ENCODE data around the gene ATM. TPM values are rescaled to one million over a fixed set of nuclear protein-coding genes. Genes with fewer than 3 reads are reported as not detected.
"Not testable (repeated sequence)": the region's sequence is repeated elsewhere in the genome, so short reads cannot be mapped to it uniquely, and the experiment has no call there.

Gene ATM
- total RNA-seq, 1 donor = 94.4 TPM

DNA sequence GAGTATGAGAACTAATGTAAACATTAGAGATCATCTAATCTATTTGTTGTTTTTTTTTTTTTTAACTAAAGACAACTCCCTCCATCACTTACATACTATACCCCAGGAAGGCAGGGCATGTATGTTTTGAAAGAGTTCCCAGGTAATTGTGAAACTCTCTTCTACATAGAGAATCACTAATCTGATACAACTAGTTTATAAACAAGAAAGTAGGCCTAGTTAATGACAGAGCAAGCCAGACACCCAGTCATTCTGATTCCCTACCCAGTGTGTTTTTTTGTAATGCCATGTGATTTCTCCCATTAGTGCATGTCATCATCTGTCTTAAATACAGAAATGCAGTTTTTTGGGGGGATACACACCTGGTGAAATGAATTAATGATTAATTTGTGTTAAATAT, 123.6 kb downstream of the ATM start:
- DNase-seq (ENCODE audit: low read depth) = no peak
- no peak overlapping the region for H3K4me3 ChIP-seq (ENCODE audit: low read depth, low read length)
- TF ChIP-seq, protein P1, sequence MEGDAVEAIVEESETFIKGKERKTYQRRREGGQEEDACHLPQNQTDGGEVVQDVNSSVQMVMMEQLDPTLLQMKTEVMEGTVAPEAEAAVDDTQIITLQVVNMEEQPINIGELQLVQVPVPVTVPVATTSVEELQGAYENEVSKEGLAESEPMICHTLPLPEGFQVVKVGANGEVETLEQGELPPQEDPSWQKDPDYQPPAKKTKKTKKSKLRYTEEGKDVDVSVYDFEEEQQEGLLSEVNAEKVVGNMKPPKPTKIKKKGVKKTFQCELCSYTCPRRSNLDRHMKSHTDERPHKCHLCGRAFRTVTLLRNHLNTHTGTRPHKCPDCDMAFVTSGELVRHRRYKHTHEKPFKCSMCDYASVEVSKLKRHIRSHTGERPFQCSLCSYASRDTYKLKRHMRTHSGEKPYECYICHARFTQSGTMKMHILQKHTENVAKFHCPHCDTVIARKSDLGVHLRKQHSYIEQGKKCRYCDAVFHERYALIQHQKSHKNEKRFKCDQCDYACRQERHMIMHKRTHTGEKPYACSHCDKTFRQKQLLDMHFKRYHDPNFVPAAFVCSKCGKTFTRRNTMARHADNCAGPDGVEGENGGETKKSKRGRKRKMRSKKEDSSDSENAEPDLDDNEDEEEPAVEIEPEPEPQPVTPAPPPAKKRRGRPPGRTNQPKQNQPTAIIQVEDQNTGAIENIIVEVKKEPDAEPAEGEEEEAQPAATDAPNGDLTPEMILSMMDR (IDR thresholded peaks at IDR 0.05; ENCODE audit: insufficient read depth, low read length) = no peak

GRCh38 chr11:108351468-108351867, 128.6 kb downstream of the ATM start:
- DNase-seq (ENCODE audit: low read depth) = no peak
- no peak overlapping the region for H3K4me3 ChIP-seq (ENCODE audit: low read depth, low read length)
- TF ChIP-seq, protein P1 (IDR thresholded peaks at IDR 0.05; ENCODE audit: insufficient read depth, low read length) = no peak

- no peak overlapping the region for H3K4me3 ChIP-seq (ENCODE audit: low read depth, low read length)
- TF ChIP-seq, protein P1 (IDR thresholded peaks at IDR 0.05; ENCODE audit: insufficient read depth, low read length) = no peak
- DNase-seq (ENCODE audit: low read depth) = peak; percentile 20
Observed at GRCh38 chr11:108364159-108364558, 141.3 kb downstream of the ATM start.

DNA sequence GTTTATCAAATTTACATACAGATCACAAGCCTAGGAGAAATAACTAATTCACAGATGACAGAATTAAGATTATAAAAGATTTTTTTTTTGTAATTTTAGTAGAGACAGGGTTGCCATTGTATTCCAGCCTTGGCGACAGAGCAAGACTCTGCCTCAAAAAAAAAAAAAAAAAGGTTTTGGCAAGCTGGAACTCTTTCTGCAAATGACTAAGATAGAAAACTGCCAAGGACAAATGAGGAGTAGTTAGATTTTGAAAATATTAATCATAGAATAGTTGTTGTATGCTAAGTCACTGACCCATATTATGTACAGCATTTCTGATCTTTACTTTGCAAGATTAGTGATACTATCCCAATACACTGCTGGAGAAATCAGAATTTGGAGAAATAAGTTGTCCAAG, 145.3 kb downstream of the ATM start:
- DNase-seq (ENCODE audit: low read depth) = peak; percentile 20
- TF ChIP-seq, protein P1 (IDR thresholded peaks at IDR 0.05; ENCODE audit: insufficient read depth, low read length) = no peak
- no peak overlapping the region for H3K4me3 ChIP-seq (ENCODE audit: low read depth, low read length)

DNA sequence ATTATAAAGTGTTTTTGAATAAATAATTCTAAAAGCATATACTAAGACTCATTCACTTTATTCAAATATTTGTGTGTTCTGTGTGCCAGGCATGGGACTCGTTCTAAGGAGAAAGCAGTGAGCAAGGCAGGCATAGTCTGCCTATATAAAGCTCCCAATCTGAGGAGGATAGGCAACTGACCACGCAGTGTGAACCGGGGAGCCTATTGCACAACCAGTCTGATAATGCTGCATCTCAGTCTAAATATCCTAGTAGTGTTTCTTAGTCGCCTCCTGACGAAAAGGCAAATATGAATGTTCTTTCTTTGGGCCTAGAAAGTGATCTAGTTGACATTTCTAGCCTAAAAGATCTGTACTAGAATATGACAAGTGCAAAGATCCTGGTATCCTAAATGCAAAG, 146.2 kb downstream of the ATM start:
- DNase-seq (ENCODE audit: low read depth) = no peak
- H3K4me3 ChIP-seq (ENCODE audit: low read depth, low read length) = no peak overlapping the region
- TF ChIP-seq, protein P1 (IDR thresholded peaks at IDR 0.05; ENCODE audit: insufficient read depth, low read length) = no peak

- TF ChIP-seq, protein P1 (IDR thresholded peaks at IDR 0.05; ENCODE audit: insufficient read depth, low read length) = no peak
- DNase-seq (ENCODE audit: low read depth) = no peak
- H3K4me3 ChIP-seq (ENCODE audit: low read depth, low read length) = no peak overlapping the region
Observed at GRCh38 chr11:108370315-108370714, 147.4 kb downstream of the ATM start.

DNA sequence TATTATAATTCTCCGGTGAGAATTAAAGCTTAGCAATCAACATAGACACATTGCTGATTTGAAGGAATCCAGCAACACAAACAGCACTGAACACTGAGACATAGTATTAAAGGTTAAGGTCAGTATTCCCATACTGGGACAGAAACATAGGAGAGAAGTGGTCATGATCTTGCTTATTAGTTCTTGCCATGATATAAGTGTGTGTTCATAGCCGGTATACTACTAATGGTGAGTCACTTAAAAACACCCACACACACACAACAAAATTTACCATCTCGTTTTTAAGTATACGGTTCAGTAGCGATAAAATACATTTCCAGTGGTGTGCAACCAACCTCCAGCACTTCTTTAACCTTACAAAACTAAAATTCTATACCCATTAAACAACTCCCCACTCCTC, 148.1 kb downstream of the ATM start:
- no peak for DNase-seq (ENCODE audit: low read depth)
- TF ChIP-seq, protein P1 (IDR thresholded peaks at IDR 0.05; ENCODE audit: insufficient read depth, low read length) = no peak
- no peak overlapping the region for H3K4me3 ChIP-seq (ENCODE audit: low read depth, low read length)

DNA sequence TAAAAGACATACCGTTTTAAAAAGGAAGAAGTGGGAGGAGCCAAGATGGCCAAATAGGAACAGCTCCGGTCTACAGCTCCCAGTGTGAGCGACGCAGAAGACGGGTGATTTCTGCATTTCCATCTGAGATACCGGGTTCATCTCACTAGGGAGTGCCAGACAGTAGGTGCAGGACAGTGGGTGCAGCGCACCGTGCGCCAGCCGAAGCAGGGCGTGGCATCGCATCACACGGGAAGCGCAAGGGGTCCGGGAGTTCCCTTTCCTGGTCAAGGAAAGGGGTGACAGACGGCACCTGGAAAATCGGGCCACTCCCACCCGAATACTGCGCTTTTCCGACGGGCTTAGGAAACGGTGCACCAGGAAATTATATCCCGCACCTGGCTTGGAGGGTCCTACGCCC, 150.6 kb downstream of the ATM start:
- not testable (repeated sequence) for H3K4me3 ChIP-seq (ENCODE audit: low read depth, low read length); DNase-seq (ENCODE audit: low read depth)
